ENCODE measurements around the gene SAP130. TPM values are rescaled to one million over a fixed set of nuclear protein-coding genes. Genes with fewer than 3 reads are reported as not detected.

Gene SAP130
- total RNA-seq, result 13.0 TPM
- long read RNA-seq, full-length matches to known transcripts, result 2 of 4 reads
- long read RNA-seq, partial matches to known transcripts, result 2 of 4 reads
- long read RNA-seq, other reads (novel, unspliced or antisense), result 0 of 4 reads

- intact Hi-C loops (cut with DNase I), result loop anchor here (10.0 kb wide), 1 partner anchor 133 kb away; no protein-coding TSS in a partner anchor
- DNase-seq (peak; percentile 100), ATAC-seq (ENCODE audit: poor library complexity) (peak; percentile 95)
Observed at GRCh38 chr2:128027801-128028667, at the start of gene SAP130. Gene SAP130 (minus strand): TSS chr2:128028059. CDS start chr2:128026292, 1,767 bp downstream.

GRCh38 chr2:128076461-128077106, 48.7 kb upstream of the SAP130 start:
- ATAC-seq (ENCODE audit: poor library complexity) (no peak), DNase-seq (no peak)
- intact Hi-C loops (cut with DNase I), result no loop called here

- intact Hi-C loops (cut with DNase I), result no loop called here
Observed at GRCh38 chr2:128073278-128073677, 45.4 kb upstream of the SAP130 start.

GRCh38 chr2:128069769-128070168, 41.9 kb upstream of the SAP130 start:
- no peak for DNase-seq
- intact Hi-C loops (cut with DNase I), result no loop called here
- ATAC-seq (ENCODE audit: poor library complexity), result no peak

More at GRCh38 chr2:128073278-128073677, 45.4 kb upstream of the SAP130 start:
- DNase-seq (no peak), ATAC-seq (ENCODE audit: poor library complexity) (no peak)

- DNase-seq (no peak), ATAC-seq (ENCODE audit: poor library complexity) (no peak)
- intact Hi-C loops (cut with DNase I), result no loop called here
Observed at GRCh38 chr2:128064353-128064752, 36.5 kb upstream of the SAP130 start.

- no peak for DNase-seq
Observed at GRCh38 chr2:128062571-128062970, 34.7 kb upstream of the SAP130 start.

GRCh38 chr2:128058114-128058513, 30.3 kb upstream of the SAP130 start:
- intact Hi-C loops (cut with DNase I), result no loop called here
- DNase-seq (no peak), ATAC-seq (ENCODE audit: poor library complexity) (no peak)

More at GRCh38 chr2:128062571-128062970, 34.7 kb upstream of the SAP130 start:
- ATAC-seq (ENCODE audit: poor library complexity), result no peak
- intact Hi-C loops (cut with DNase I), result no loop called here

- ATAC-seq (ENCODE audit: poor library complexity), result no peak
- DNase-seq, result no peak
- intact Hi-C loops (cut with DNase I), result no loop called here
Observed at GRCh38 chr2:128057334-128057733, 29.5 kb upstream of the SAP130 start.

- no peak for ATAC-seq (ENCODE audit: poor library complexity)
- intact Hi-C loops (cut with DNase I), result no loop called here
Observed at GRCh38 chr2:128054104-128054885, 26.4 kb upstream of the SAP130 start.

GRCh38 chr2:128053331-128053730, 25.5 kb upstream of the SAP130 start:
- ATAC-seq (ENCODE audit: poor library complexity), result no peak
- intact Hi-C loops (cut with DNase I), result no loop called here

More at GRCh38 chr2:128054104-128054885, 26.4 kb upstream of the SAP130 start:
- no peak for DNase-seq

GRCh38 chr2:128043041-128043440, 15.2 kb upstream of the SAP130 start:
- intact Hi-C loops (cut with DNase I), result no loop called here
- ATAC-seq (ENCODE audit: poor library complexity) (no peak), DNase-seq (no peak)

More at GRCh38 chr2:128053331-128053730, 25.5 kb upstream of the SAP130 start:
- no peak for DNase-seq

GRCh38 chr2:128041561-128041960, 13.7 kb upstream of the SAP130 start:
- ATAC-seq (ENCODE audit: poor library complexity) (no peak), DNase-seq (no peak)
- intact Hi-C loops (cut with DNase I), result no loop called here

- DNase-seq (no peak), ATAC-seq (ENCODE audit: poor library complexity) (no peak)
- intact Hi-C loops (cut with DNase I), result no loop called here
Observed at GRCh38 chr2:128040166-128040771, 12.4 kb upstream of the SAP130 start.

GRCh38 chr2:128039535-128039934, 11.7 kb upstream of the SAP130 start:
- no peak for ATAC-seq (ENCODE audit: poor library complexity)
- no peak for DNase-seq
- intact Hi-C loops (cut with DNase I), result no loop called here

- ATAC-seq (ENCODE audit: poor library complexity) (no peak), DNase-seq (no peak)
- intact Hi-C loops (cut with DNase I), result no loop called here
Observed at GRCh38 chr2:128038411-128038810, 10.6 kb upstream of the SAP130 start.

- intact Hi-C loops (cut with DNase I), result no loop called here
Observed at GRCh38 chr2:128037649-128038048, 9.8 kb upstream of the SAP130 start.

GRCh38 chr2:128036748-128037607, 9.1 kb upstream of the SAP130 start:
- no peak for ATAC-seq (ENCODE audit: poor library complexity)

More at GRCh38 chr2:128037649-128038048, 9.8 kb upstream of the SAP130 start:
- ATAC-seq (ENCODE audit: poor library complexity) (no peak), DNase-seq (no peak)

GRCh38 chr2:128032092-128032491, 4.2 kb upstream of the SAP130 start:
- ATAC-seq (ENCODE audit: poor library complexity) (no peak), DNase-seq (no peak)
- intact Hi-C loops (cut with DNase I), result no loop called here

More at GRCh38 chr2:128036748-128037607, 9.1 kb upstream of the SAP130 start:
- intact Hi-C loops (cut with DNase I), result no loop called here
- DNase-seq, result no peak
